ENCODE results near the gene ADRB2. TPM values are rescaled to one million over a fixed set of nuclear protein-coding genes. Genes with fewer than 3 reads are reported as not detected.

The ADRB2 gene
- total RNA-seq, 1 donor from 2014 or later = 0.12 TPM

DNA sequence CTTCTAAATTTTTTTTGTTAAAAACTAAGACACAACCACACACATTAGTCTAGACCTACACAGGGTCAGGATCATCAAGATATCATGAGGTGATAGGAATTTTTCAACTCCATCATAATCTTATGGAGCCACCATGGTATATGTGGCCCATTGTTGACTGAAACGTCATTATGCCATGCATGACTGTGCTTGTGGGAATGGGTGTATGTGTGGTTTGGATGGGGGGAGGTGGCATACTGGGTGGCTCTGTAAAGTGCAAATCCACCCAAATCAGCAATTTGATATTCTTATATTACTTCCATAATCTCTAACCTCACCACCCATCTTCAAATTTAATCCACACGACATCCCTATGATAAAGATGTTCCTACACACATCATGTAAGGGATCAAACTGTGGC lies 21.0 kb downstream of the ADRB2 start:
- no peak for DNase-seq (ENCODE audit: low spot score, unreplicated experiment)
- no peak overlapping the region for H3K4me3 Mint-ChIP-seq (ENCODE audit: low read depth)
- no peaks in the 10 kb centered on the region for H3K9me3 Mint-ChIP-seq (ENCODE audit: low read depth)

DNA sequence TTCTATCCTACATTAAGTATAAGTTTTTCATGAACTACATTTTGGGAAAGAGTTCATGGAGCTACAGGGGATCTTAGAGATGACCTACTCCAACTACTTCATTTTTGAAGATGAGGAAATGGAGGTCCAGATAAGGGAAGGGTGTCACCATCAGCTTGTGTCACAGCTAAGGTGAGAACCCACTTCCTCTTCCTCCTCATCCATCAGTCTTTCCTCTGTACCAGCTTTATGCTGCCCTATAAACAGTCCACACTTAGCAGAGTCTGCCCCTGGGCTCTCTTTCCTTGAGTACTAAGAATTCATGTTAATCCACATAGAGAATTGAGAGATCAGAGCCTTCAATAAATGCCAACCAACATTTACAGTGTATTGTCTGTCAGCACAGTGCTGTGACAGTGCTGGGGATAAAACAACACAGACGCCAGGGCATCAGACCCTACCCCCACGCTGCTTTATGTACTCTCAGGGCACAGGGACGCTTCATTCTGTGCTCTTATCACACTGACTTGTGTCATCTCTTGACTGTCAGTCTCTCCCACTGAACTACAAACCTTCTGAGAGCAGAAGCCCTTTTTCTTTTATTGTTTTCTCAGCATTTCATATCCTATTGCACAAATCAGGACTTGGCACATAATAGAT lies 22.1 kb downstream of the ADRB2 start:
- Mint-ChIP-seq H3K36me3 (ENCODE audit: insufficient read depth) (no peaks in the 10 kb centered on the region), H3K27ac (no peak overlapping the region), H3K27me3 (peaks cover 9% of the 10 kb centered on the region), H3K9me3 (ENCODE audit: low read depth) (no peaks in the 10 kb centered on the region), H3K4me1 (ENCODE audit: low read depth) (no peaks in the 10 kb centered on the region), H3K4me3 (ENCODE audit: low read depth) (no peak overlapping the region)
- no peak for DNase-seq (ENCODE audit: low spot score, unreplicated experiment)
- TF ChIP-seq, protein P1, sequence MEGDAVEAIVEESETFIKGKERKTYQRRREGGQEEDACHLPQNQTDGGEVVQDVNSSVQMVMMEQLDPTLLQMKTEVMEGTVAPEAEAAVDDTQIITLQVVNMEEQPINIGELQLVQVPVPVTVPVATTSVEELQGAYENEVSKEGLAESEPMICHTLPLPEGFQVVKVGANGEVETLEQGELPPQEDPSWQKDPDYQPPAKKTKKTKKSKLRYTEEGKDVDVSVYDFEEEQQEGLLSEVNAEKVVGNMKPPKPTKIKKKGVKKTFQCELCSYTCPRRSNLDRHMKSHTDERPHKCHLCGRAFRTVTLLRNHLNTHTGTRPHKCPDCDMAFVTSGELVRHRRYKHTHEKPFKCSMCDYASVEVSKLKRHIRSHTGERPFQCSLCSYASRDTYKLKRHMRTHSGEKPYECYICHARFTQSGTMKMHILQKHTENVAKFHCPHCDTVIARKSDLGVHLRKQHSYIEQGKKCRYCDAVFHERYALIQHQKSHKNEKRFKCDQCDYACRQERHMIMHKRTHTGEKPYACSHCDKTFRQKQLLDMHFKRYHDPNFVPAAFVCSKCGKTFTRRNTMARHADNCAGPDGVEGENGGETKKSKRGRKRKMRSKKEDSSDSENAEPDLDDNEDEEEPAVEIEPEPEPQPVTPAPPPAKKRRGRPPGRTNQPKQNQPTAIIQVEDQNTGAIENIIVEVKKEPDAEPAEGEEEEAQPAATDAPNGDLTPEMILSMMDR (IDR thresholded peaks at IDR 0.05; ENCODE audit: unreplicated experiment) = no peak

More for the DNA sequence above, 21.0 kb downstream of the ADRB2 start:
- TF ChIP-seq, protein P1 (IDR thresholded peaks at IDR 0.05; ENCODE audit: unreplicated experiment) = no peak
- no peak overlapping the region for H3K27ac Mint-ChIP-seq
- peaks cover 11% of the 10 kb centered on the region for H3K27me3 Mint-ChIP-seq
- no peaks in the 10 kb centered on the region for H3K4me1 Mint-ChIP-seq (ENCODE audit: low read depth)
- no peaks in the 10 kb centered on the region for H3K36me3 Mint-ChIP-seq (ENCODE audit: insufficient read depth)

- peaks cover 7% of the 10 kb centered on the region for H3K27me3 Mint-ChIP-seq
Measured at GRCh38 chr5:148849461-148849860, 23.1 kb downstream of the ADRB2 start.

GRCh38 chr5:148850836-148851235 lies 24.4 kb downstream of the ADRB2 start:
- H3K27me3 Mint-ChIP-seq = peaks cover 3% of the 10 kb centered on the region
- H3K36me3 Mint-ChIP-seq (ENCODE audit: insufficient read depth) = no peaks in the 10 kb centered on the region
- no peak overlapping the region for H3K27ac Mint-ChIP-seq
- H3K4me1 Mint-ChIP-seq (ENCODE audit: low read depth) = no peaks in the 10 kb centered on the region
- H3K4me3 Mint-ChIP-seq (ENCODE audit: low read depth) = no peak overlapping the region
- no peaks in the 10 kb centered on the region for H3K9me3 Mint-ChIP-seq (ENCODE audit: low read depth)
- TF ChIP-seq, protein P1 (IDR thresholded peaks at IDR 0.05; ENCODE audit: unreplicated experiment) = no peak
- DNase-seq (ENCODE audit: low spot score, unreplicated experiment) = no peak

More at GRCh38 chr5:148849461-148849860, 23.1 kb downstream of the ADRB2 start:
- H3K4me3 Mint-ChIP-seq (ENCODE audit: low read depth) = no peak overlapping the region
- no peaks in the 10 kb centered on the region for H3K4me1 Mint-ChIP-seq (ENCODE audit: low read depth)
- H3K27ac Mint-ChIP-seq = no peak overlapping the region
- no peaks in the 10 kb centered on the region for H3K9me3 Mint-ChIP-seq (ENCODE audit: low read depth)
- H3K36me3 Mint-ChIP-seq (ENCODE audit: insufficient read depth) = no peaks in the 10 kb centered on the region
- no peak for DNase-seq (ENCODE audit: low spot score, unreplicated experiment)
- TF ChIP-seq, protein P1 (IDR thresholded peaks at IDR 0.05; ENCODE audit: unreplicated experiment) = no peak

- no peak for DNase-seq (ENCODE audit: low spot score, unreplicated experiment)
- H3K27ac Mint-ChIP-seq = no peak overlapping the region
- TF ChIP-seq, protein P1 (IDR thresholded peaks at IDR 0.05; ENCODE audit: unreplicated experiment) = no peak
- no peak overlapping the region for H3K4me3 Mint-ChIP-seq (ENCODE audit: low read depth)
- no peaks in the 10 kb centered on the region for H3K27me3 Mint-ChIP-seq
- H3K9me3 Mint-ChIP-seq (ENCODE audit: low read depth) = no peaks in the 10 kb centered on the region
- no peaks in the 10 kb centered on the region for H3K4me1 Mint-ChIP-seq (ENCODE audit: low read depth)
- H3K36me3 Mint-ChIP-seq (ENCODE audit: insufficient read depth) = no peaks in the 10 kb centered on the region
Measured at GRCh38 chr5:148853868-148854267, 27.5 kb downstream of the ADRB2 start.

Measured in progenitor cell of endocrine pancreas (in vitro differentiated cells).